GM12891 (cell line): ENCODE measurements around the gene CNN3.

Experiments used
- POLR2A ChIP-seq: IDR thresholded peaks from 2 replicates; pipeline ENCODE4 v1.6.1; 2011; ENCODE audit warnings: low read depth, low read length, control low read depth
- POLR2AphosphoS5 ChIP-seq: IDR thresholded peaks from 2 replicates; pipeline ENCODE4 v1.6.1; 2011; ENCODE audit warnings: low read depth, low read length, control low read depth
- POU2F2 ChIP-seq: IDR thresholded peaks from 2 replicates; pipeline ENCODE4 v1.6.1; 2011; ENCODE audit warnings: low read depth, mild to moderate bottlenecking, control low read depth, low read length, moderate library complexity
- SPI1 ChIP-seq: IDR thresholded peaks from 2 replicates; pipeline ENCODE4 v1.6.1; 2011; ENCODE audit warnings: low read depth, low read length, control low read depth
- TAF1 ChIP-seq: IDR thresholded peaks from 2 replicates; pipeline ENCODE4 v1.6.1; 2011; ENCODE audit warnings: low read depth, low read length, control low read depth

DNA sequence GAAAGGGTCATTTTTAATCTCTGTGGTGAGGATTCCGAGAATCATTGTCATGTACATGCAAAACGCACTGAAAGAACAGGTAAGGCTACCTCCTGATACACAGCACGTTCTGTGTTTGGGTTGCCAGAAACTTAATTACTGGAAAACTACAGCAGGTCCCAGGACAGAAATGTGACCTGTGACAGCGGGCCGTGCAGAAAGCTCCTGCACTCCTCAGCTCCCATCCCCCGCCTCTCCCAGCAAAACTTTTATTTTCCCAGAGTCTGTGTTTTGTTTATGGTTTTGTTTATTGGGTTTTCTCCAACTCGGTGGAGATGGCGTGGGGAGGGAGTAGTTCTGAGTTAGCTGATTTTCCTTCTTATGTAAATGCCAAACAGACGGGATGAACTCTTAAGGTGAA lies 62.1 kb downstream of the CNN3 start:
- TF ChIP-seq POLR2AphosphoS5 (no peak), TAF1 (no peak), POLR2A (no peak), POU2F2 (no peak), SPI1 (no peak)
